ACC112 (cell line): ENCODE measurements around the gene NT5C2.
"Not testable (repeated sequence)": the region's sequence is repeated elsewhere in the genome, so short reads cannot be mapped to it uniquely, and the experiment has no call there.

ENCODE experiments used
- H2AFZ ChIP-seq: fragments of 200-600 bp; sonication (generic); one replicate; pipeline ENCODE4 v1.6.0; 2017; ENCODE audit warnings: antibody characterized with exemption, low read length; ENCODE audit not compliant: unreplicated experiment
- H3K27ac ChIP-seq: fragments of 200-600 bp; sonication (generic); 2 replicates; pipeline ENCODE4 v1.5.1; 2014; ENCODE audit warnings: low read depth, mild to moderate bottlenecking, antibody characterized with exemption, low read length, moderate library complexity
- H3K27me3 ChIP-seq: fragments of 200-600 bp; sonication (generic); 2 replicates; pipeline ENCODE4 v1.6.1; 2014; ENCODE audit warnings: mild to moderate bottlenecking, antibody characterized with exemption, low read length, moderate library complexity, mixed read lengths; ENCODE audit not compliant: insufficient read depth
- H3K36me3 ChIP-seq: fragments of 200-600 bp; sonication (generic); 2 replicates; pipeline ENCODE4 v1.6.1; 2016; ENCODE audit warnings: mild to moderate bottlenecking, antibody characterized with exemption, low read length, moderate library complexity, mixed read lengths; ENCODE audit not compliant: insufficient read depth
- H3K4me1 ChIP-seq: fragments of 200-600 bp; sonication (generic); one replicate; pipeline ENCODE4 v1.6.1; 2016; ENCODE audit warnings: low read length, mixed read lengths; ENCODE audit not compliant: insufficient read depth, unreplicated experiment, control insufficient read depth
- H3K4me3 ChIP-seq: fragments of 200-600 bp; sonication (generic); 2 replicates; pipeline ENCODE4 v1.5.1; 2014; ENCODE audit warnings: mild to moderate bottlenecking, low read depth, low read length
- H3K79me2 ChIP-seq: fragments of 200-600 bp; sonication (generic); one replicate; pipeline ENCODE4 v1.6.0; 2016; ENCODE audit warnings: low read length; ENCODE audit not compliant: control insufficient read depth, unreplicated experiment, insufficient read depth

The NT5C2 gene

DNA sequence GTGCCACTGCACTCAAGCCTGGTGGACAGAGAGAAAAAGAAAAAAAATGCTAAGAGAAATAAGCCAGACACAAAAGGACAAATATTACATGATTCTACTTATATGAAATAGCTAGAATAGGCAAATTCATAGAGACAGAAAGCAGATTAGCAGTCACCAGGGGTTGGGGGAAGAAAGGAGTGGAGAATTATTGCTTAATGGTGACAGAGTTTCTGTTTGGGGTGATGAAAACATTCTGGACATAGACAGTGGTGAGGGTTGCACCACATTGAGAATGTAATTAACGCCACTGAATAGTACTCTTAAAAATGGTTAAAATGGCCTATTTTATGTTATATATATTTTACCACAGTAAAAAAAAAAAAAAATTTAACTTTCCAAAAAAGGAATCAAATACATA lies 6.4 kb upstream of the NT5C2 start:
- Histone ChIP-seq H3K36me3 (no peaks in the 10 kb centered on the region), H3K79me2 (no peaks in the 10 kb centered on the region), H2AFZ (no peak overlapping the region), H3K27ac (no peak overlapping the region), H3K4me3 (no peak overlapping the region), H3K27me3 (no peaks in the 10 kb centered on the region), H3K4me1 (peaks cover 23% of the 10 kb centered on the region)

DNA sequence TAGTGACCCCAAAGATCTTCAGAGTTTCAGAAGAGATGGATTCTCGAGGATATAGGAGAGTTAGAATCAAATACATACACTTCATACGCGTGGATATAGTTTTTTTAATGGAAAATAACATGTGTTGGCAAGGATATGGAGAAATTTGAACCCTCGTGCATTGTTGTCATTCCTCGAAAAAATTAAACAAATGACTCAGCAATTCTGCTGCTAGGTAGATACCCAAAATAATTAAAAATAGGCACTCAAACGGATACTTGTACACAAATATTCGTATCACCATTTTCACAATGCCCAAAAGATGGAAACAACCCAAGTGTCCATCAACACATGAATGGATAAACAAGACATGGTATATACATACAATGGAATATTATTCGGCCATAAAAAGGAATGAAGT lies 5.6 kb upstream of the NT5C2 start:
- Histone ChIP-seq H3K79me2 (no peaks in the 10 kb centered on the region), H3K36me3 (no peaks in the 10 kb centered on the region), H3K27me3 (no peaks in the 10 kb centered on the region), H3K4me3 (no peak overlapping the region), H3K4me1 (peaks cover 28% of the 10 kb centered on the region), H3K27ac (no peak overlapping the region), H2AFZ (no peak overlapping the region)

DNA sequence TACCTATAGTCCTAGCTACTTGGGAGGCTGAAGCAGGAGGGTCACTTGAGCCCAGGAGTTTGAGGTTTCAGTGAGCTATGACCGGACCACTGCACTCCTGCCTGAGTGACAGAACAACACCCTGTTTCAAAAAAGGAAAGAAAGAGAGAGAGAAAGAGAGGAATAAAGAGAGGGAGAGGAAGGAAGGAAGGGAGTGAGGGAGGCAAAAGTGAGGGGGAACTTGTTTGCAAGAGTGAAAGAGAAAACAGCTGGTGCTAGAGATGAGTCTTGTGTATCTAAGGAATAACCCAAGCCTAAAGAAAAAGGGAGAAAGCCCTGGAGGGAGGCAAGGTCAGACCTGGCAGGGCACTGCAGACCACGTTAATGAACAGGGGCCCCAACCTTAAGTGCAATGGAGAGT lies 4.8 kb upstream of the NT5C2 start:
- no peaks in the 10 kb centered on the region for H3K36me3 ChIP-seq
- no peaks in the 10 kb centered on the region for H3K79me2 ChIP-seq
- H3K27me3 ChIP-seq, result no peaks in the 10 kb centered on the region
- H3K27ac ChIP-seq, result no peak overlapping the region
- H3K4me3 ChIP-seq, result no peak overlapping the region
- no peak overlapping the region for H2AFZ ChIP-seq
- peaks cover 32% of the 10 kb centered on the region for H3K4me1 ChIP-seq

- peaks cover 7% of the 10 kb centered on the region for H3K79me2 ChIP-seq
- H3K36me3 ChIP-seq, result no peaks in the 10 kb centered on the region
- H2AFZ ChIP-seq, result peak overlapping the region; percentile 63
- H3K4me3 ChIP-seq, result no peak overlapping the region
- no peaks in the 10 kb centered on the region for H3K27me3 ChIP-seq
- H3K4me1 ChIP-seq, result peaks cover 32% of the 10 kb centered on the region
- H3K27ac ChIP-seq, result peak overlapping the region; percentile 68
Observed at GRCh38 chr10:103197174-103197573, 4.1 kb upstream of the NT5C2 start.

- Histone ChIP-seq H3K36me3 (no peaks in the 10 kb centered on the region), H3K79me2 (peaks cover 13% of the 10 kb centered on the region), H3K27ac (peak overlapping the region; percentile 68), H3K4me1 (peaks cover 32% of the 10 kb centered on the region), H3K27me3 (no peaks in the 10 kb centered on the region), H2AFZ (peak overlapping the region; percentile 63), H3K4me3 (no peak overlapping the region)
Observed at GRCh38 chr10:103196516-103196915, 3.4 kb upstream of the NT5C2 start.

- H2AFZ ChIP-seq, result peak overlapping the region; percentile 78
- H3K27me3 ChIP-seq, result no peaks in the 10 kb centered on the region
- peak overlapping the region; percentile 67 for H3K4me3 ChIP-seq
- H3K79me2 ChIP-seq, result peaks cover 37% of the 10 kb centered on the region
- no peaks in the 10 kb centered on the region for H3K36me3 ChIP-seq
- H3K27ac ChIP-seq, result peak overlapping the region; percentile 35; the same call in 1 of the 2 replicates
- peaks cover 41% of the 10 kb centered on the region for H3K4me1 ChIP-seq
Observed at GRCh38 chr10:103193820-103194529, 903 bp upstream of the NT5C2 start.

GRCh38 chr10:103192451-103193106 lies 493 bp downstream of the NT5C2 start:
- Histone ChIP-seq H3K4me3 (peak overlapping the region; percentile 90), H3K36me3 (no peaks in the 10 kb centered on the region), H3K27me3 (no peaks in the 10 kb centered on the region), H3K27ac (peak overlapping the region; percentile 87), H3K4me1 (peaks cover 31% of the 10 kb centered on the region), H2AFZ (peak overlapping the region; percentile 76), H3K79me2 (peaks cover 50% of the 10 kb centered on the region)

GRCh38 chr10:103192089-103192450 lies 1.0 kb downstream of the NT5C2 start:
- Histone ChIP-seq H3K79me2 (peaks cover 53% of the 10 kb centered on the region), H3K36me3 (no peaks in the 10 kb centered on the region), H2AFZ (peak overlapping the region; percentile 76), H3K4me3 (peak overlapping the region; percentile 90), H3K27ac (peak overlapping the region; percentile 87), H3K4me1 (peaks cover 26% of the 10 kb centered on the region), H3K27me3 (no peaks in the 10 kb centered on the region)

GRCh38 chr10:103191198-103191597 lies 1.9 kb downstream of the NT5C2 start:
- H3K4me1 ChIP-seq, result peaks cover 18% of the 10 kb centered on the region
- peak overlapping the region; percentile 90 for H3K4me3 ChIP-seq
- H3K36me3 ChIP-seq, H3K27me3 ChIP-seq, H2AFZ ChIP-seq, H3K27ac ChIP-seq: not testable (repeated sequence)
- H3K79me2 ChIP-seq, result peaks cover 62% of the 10 kb centered on the region

DNA sequence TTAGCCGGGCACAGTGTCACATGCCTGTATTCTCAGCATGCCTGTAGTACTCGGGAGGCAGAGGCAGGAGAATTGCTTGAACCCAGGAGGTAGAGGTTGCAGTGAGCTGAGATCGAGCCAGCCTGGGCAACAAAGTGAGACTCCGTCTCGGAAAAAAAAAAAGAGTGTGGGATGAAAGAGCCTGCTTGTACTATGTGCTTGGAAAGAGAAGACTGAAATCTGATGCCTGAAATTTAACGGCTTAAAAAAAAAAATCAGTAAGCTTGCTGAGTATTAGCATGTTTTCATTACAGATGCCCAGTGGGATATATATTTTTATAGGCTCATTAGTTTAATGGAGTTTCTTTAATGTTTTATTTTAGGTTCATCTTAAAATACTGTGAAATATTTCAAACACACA lies 4.2 kb downstream of the NT5C2 start:
- H3K4me3 ChIP-seq, result 0 out of 2 replicates have a peak overlapping the region, but pooled peaks have one; percentile 9
- peaks cover 85% of the 10 kb centered on the region for H3K79me2 ChIP-seq
- H2AFZ ChIP-seq, result no peak overlapping the region
- H3K27me3 ChIP-seq, result no peaks in the 10 kb centered on the region
- H3K27ac ChIP-seq, result no peak overlapping the region
- no peaks in the 10 kb centered on the region for H3K36me3 ChIP-seq
- peaks cover 29% of the 10 kb centered on the region for H3K4me1 ChIP-seq

DNA sequence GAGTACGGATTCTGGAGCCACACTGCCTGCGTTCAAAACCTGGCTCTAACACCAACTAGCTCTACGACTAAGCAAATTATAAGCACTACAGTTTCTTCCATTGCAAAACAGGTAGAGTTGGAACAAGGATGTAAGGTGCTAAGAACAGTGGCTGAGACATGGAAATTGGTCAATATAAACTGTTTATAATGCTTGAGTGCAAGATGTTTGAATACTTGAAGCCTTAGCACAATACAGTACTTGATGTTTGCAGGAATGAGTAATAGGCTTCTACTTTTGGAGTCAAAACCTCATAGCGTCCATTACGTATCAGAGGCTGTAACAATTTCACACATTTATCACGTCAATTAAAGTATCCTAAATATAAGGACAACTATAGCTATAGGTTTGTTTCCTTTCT lies 6.9 kb downstream of the NT5C2 start:
- H3K36me3 ChIP-seq, result no peaks in the 10 kb centered on the region
- H3K4me1 ChIP-seq, result peaks cover 23% of the 10 kb centered on the region
- no peak overlapping the region for H2AFZ ChIP-seq

More for the DNA sequence above, 6.9 kb downstream of the NT5C2 start:
- no peak overlapping the region for H3K27ac ChIP-seq
- no peaks in the 10 kb centered on the region for H3K27me3 ChIP-seq
- no peak overlapping the region for H3K4me3 ChIP-seq
- peaks cover 84% of the 10 kb centered on the region for H3K79me2 ChIP-seq
